OCI-LY3 (cell line): ENCODE measurements around the gene CPNE6.

Source experiments
- CTCF ChIP-seq: fragments of 200-600, 300-600 bp; sonication (generic); IDR thresholded peaks from 2 replicates; pipeline ENCODE4 v1.5.1; 2014; ENCODE audit warnings: antibody characterized with exemption, low read length, low read depth
- EZH2phosphoT487 ChIP-seq: fragments of 200-600 bp; shearing (Covaris generic); IDR thresholded peaks from 2 replicates; pipeline ENCODE4 v1.6.1; 2018; ENCODE audit warnings: antibody characterized with exemption, mixed run types, low read depth

GRCh38 chr14:24032727-24033418, 38.5 kb upstream of the CPNE6 start:
- no peak for TF ChIP-seq EZH2phosphoT487
- TF ChIP-seq CTCF: no peak
